ENCODE data around the gene ITGBL1.

The ITGBL1 gene

GRCh38 chr13:101628900-101629299 lies 176.4 kb downstream of the ITGBL1 start:
- no peak for DNase-seq (ENCODE audit: low read depth)
- TF ChIP-seq MAX (IDR thresholded peaks at IDR 0.05; ENCODE audit: low read depth, low read length) (no peak), CTCF (IDR thresholded peaks at IDR 0.05; ENCODE audit: low read depth, low read length) (no peak), MYC (IDR thresholded peaks at IDR 0.05; ENCODE audit: low read depth, low read length) (no peak), POLR2A (IDR thresholded peaks at IDR 0.05; ENCODE audit: extremely low read depth, insufficient read length) (no peak)
- no peak overlapping the region for H3K4me3 ChIP-seq (ENCODE audit: low read depth, low read length)

- DNase-seq (ENCODE audit: low read depth), result no peak
- TF ChIP-seq MYC (IDR thresholded peaks at IDR 0.05; ENCODE audit: low read depth, low read length), result no peak
- TF ChIP-seq CTCF (IDR thresholded peaks at IDR 0.05; ENCODE audit: low read depth, low read length), result no peak
- no peak for TF ChIP-seq MAX (IDR thresholded peaks at IDR 0.05; ENCODE audit: low read depth, low read length)
- TF ChIP-seq POLR2A (IDR thresholded peaks at IDR 0.05; ENCODE audit: extremely low read depth, insufficient read length), result no peak
- H3K4me3 ChIP-seq (ENCODE audit: low read depth, low read length), result no peak overlapping the region
These were observed 178.9 kb downstream of the ITGBL1 start for GRCh38 chr13:101631395-101631794.

GRCh38 chr13:101634142-101634541 lies 181.7 kb downstream of the ITGBL1 start:
- no peak for DNase-seq (ENCODE audit: low read depth)
- H3K4me3 ChIP-seq (ENCODE audit: low read depth, low read length), result no peak overlapping the region
- no peak for TF ChIP-seq POLR2A (IDR thresholded peaks at IDR 0.05; ENCODE audit: extremely low read depth, insufficient read length)
- no peak for TF ChIP-seq MYC (IDR thresholded peaks at IDR 0.05; ENCODE audit: low read depth, low read length)
- TF ChIP-seq MAX (IDR thresholded peaks at IDR 0.05; ENCODE audit: low read depth, low read length), result no peak
- no peak for TF ChIP-seq CTCF (IDR thresholded peaks at IDR 0.05; ENCODE audit: low read depth, low read length)

GRCh38 chr13:101639711-101640110 lies 187.2 kb downstream of the ITGBL1 start:
- no peak overlapping the region for H3K4me3 ChIP-seq (ENCODE audit: low read depth, low read length)
- TF ChIP-seq CTCF (IDR thresholded peaks at IDR 0.05; ENCODE audit: low read depth, low read length) (no peak), POLR2A (IDR thresholded peaks at IDR 0.05; ENCODE audit: extremely low read depth, insufficient read length) (no peak), MAX (IDR thresholded peaks at IDR 0.05; ENCODE audit: low read depth, low read length) (no peak), MYC (IDR thresholded peaks at IDR 0.05; ENCODE audit: low read depth, low read length) (no peak)
- DNase-seq (ENCODE audit: low read depth), result no peak

GRCh38 chr13:101640788-101641400 lies 188.4 kb downstream of the ITGBL1 start:
- TF ChIP-seq MAX (IDR thresholded peaks at IDR 0.05; ENCODE audit: low read depth, low read length), result no peak
- no peak for TF ChIP-seq MYC (IDR thresholded peaks at IDR 0.05; ENCODE audit: low read depth, low read length)
- no peak for TF ChIP-seq CTCF (IDR thresholded peaks at IDR 0.05; ENCODE audit: low read depth, low read length)
- no peak for TF ChIP-seq POLR2A (IDR thresholded peaks at IDR 0.05; ENCODE audit: extremely low read depth, insufficient read length)
- H3K4me3 ChIP-seq (ENCODE audit: low read depth, low read length), result no peak overlapping the region
- DNase-seq (ENCODE audit: low read depth), result no peak
